GM12873 (cell line): Measurements from ENCODE around the gene DOK6.

Experiments
- TF ChIP-seq, protein P1 (sequence below): IDR thresholded peaks from 2 replicates; pipeline ENCODE4 v1.5.1; 2012; ENCODE audit warnings: low read depth, mild to moderate bottlenecking, moderate library complexity, low read length, control low read depth; ENCODE audit not compliant: insufficient read depth; ENCODE audit errors: missing control alignments

DOK6 gene

DNA sequence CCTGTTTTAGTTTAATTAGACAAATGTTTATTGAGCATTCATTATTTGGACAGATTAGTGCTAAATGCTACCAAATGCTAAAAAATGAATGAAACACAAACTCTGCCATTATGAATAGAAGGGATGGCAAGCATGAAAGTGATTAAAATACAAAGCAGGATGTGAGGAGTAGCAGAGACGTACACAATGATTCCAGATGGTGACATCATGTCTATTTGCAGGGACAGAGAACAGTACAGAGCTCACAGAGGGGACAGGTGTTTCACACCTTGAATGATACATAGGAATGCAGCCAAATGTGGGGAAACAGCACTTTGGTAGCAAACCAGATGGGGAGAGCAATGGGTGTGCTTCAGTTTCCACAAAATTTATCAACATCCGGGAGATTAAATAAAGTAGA lies 470.7 kb downstream of the DOK6 start:
- TF ChIP-seq, protein P1, sequence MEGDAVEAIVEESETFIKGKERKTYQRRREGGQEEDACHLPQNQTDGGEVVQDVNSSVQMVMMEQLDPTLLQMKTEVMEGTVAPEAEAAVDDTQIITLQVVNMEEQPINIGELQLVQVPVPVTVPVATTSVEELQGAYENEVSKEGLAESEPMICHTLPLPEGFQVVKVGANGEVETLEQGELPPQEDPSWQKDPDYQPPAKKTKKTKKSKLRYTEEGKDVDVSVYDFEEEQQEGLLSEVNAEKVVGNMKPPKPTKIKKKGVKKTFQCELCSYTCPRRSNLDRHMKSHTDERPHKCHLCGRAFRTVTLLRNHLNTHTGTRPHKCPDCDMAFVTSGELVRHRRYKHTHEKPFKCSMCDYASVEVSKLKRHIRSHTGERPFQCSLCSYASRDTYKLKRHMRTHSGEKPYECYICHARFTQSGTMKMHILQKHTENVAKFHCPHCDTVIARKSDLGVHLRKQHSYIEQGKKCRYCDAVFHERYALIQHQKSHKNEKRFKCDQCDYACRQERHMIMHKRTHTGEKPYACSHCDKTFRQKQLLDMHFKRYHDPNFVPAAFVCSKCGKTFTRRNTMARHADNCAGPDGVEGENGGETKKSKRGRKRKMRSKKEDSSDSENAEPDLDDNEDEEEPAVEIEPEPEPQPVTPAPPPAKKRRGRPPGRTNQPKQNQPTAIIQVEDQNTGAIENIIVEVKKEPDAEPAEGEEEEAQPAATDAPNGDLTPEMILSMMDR = no peak

DNA sequence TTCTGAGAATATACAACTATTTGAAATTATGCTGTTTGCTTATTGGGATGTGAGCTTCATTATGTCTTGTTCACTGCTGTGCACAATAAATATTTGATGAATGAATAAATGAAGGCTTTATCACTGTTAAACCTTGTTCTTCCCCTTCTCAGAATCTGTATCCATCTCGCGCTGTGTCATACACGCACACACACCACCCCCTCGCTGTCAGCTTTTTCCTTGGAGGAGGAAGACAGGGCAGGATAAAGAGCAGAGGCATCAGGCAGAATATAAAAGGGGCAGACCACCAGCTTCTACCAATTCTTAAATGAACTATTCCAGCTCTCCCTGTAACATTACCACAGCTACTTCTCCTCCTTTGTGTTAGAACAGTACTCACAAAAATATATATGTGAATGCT lies 472.0 kb downstream of the DOK6 start:
- TF ChIP-seq, protein P1 = no peak

GRCh38 chr18:69874058-69874457 lies 473.4 kb downstream of the DOK6 start:
- TF ChIP-seq, protein P1 = no peak

DNA sequence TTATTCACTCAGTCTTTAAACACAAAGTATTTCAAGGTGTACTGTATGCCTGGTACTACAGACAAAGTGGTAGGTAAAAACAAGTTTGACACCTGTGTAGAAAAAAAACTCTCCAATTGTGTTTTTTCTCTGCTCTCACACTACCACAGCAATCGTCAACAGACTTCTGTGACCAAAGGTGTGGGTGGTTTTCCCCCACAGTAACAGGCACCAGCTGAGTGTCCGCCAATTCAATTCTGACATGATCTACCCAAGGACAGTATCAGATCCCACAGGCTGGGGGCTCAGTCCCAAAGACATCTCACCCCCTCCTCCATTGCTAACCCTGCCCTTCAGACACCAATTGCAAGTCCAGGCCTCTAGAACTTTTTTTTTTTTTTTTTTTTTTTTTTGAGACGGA lies 475.8 kb downstream of the DOK6 start:
- TF ChIP-seq, protein P1 = no peak

GRCh38 chr18:69878213-69878933 lies 477.7 kb downstream of the DOK6 start:
- TF ChIP-seq, protein P1 = no peak

GRCh38 chr18:69880083-69880482 lies 479.4 kb downstream of the DOK6 start:
- TF ChIP-seq, protein P1 = no peak

- TF ChIP-seq, protein P1 = no peak
Observed at GRCh38 chr18:69882965-69883668, 482.4 kb downstream of the DOK6 start.
